ENCODE results near the gene RNASE1. TPM values are rescaled to one million over a fixed set of nuclear protein-coding genes. Genes with fewer than 3 reads are reported as not detected.
"Not testable (repeated sequence)": the region's sequence is repeated elsewhere in the genome, so short reads cannot be mapped to it uniquely, and the experiment has no call there.

RNASE1 gene
- total RNA-seq, 1 experiment from 2014 or later, result 1.6 TPM

DNA sequence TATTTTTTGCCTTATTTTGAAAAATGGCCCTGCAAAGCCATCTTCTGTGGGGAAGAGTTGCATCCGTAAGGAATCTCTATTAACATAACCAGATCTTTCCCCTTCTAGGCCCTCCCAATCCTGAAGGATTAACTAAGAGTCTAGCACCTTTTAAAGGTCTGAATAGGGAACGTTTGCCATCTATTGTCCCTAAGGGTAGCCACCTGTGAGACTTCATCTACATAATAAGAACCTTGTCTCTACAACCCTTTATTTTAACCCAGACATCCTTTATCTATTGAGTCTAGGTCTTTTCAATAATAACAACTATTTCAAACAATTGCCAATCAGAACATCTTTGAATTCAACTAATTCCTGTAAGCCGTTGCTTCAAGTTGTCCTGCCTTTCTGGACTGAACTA, 30.0 kb downstream of the RNASE1 start:
- no peak for DNase-seq (ENCODE audit: low read depth)

GRCh38 chr14:20769421-20769820, 33.2 kb downstream of the RNASE1 start:
- DNase-seq (ENCODE audit: low read depth), result no peak

GRCh38 chr14:20768593-20768892, 34.1 kb downstream of the RNASE1 start:
- DNase-seq (ENCODE audit: low read depth), result no peak

DNA sequence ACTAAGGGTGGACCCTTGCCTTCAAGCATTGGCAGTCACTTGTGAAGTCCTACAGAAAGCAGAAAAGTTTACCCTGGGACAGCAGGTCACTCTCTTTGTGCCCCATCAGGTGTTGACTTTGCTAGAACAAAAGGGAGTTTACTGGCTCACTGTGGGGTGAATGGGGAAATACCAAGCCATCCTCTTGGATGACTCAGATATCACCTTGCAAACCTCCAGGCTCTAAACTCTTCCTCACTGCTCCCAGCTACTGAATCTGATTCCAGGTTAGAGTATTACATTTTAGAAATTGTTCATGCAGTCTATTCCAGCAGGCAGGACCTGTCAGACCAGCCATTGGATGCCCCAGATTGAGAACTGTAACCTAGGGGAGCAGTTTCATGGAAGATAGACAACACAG, 41.7 kb downstream of the RNASE1 start:
- DNase-seq (ENCODE audit: low read depth), result no peak

DNA sequence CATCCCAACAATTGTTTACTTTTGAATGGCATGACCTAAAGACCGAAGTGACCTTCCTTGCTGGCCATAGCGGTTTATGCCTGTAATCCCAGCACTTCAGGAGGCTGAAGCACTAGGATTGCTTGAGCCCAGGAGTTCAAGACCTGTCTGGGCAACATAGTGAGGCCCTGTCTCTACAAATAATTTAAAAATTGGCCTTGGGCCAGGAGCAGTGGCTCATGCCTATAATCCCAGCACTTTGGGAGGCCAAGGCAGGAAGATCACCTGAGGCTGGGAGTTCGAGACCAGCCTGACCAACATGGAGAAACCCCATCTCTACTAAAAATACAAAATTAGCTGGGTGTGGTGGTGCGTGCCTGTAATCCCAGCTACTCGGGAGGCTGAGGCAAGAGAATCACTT, 43.2 kb downstream of the RNASE1 start:
- not testable (repeated sequence) for DNase-seq (ENCODE audit: low read depth)

DNA sequence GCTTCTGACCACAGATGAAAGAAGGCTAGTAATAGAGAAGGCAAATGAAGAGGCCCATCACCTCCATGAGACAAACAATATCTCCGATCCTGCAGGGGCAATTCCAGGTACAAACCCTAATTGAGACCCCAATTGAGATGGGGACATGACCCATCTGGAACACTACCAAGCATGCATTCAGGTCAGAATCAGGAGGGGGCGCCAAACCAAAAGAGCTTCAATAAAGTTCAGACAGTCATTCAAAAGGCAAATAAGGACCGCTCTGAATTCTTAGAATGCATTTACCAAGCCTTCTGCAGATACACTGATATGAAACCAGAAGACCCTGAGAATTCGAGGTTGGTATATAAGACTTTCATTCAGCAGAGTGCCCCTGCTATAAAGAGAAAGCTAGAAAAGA, 44.7 kb downstream of the RNASE1 start:
- DNase-seq (ENCODE audit: low read depth), result no peak

GRCh38 chr14:20755037-20755436, 47.6 kb downstream of the RNASE1 start:
- no peak for DNase-seq (ENCODE audit: low read depth)

- no peak for DNase-seq (ENCODE audit: low read depth)
These were observed 48.3 kb downstream of the RNASE1 start for GRCh38 chr14:20754308-20754707.

DNA sequence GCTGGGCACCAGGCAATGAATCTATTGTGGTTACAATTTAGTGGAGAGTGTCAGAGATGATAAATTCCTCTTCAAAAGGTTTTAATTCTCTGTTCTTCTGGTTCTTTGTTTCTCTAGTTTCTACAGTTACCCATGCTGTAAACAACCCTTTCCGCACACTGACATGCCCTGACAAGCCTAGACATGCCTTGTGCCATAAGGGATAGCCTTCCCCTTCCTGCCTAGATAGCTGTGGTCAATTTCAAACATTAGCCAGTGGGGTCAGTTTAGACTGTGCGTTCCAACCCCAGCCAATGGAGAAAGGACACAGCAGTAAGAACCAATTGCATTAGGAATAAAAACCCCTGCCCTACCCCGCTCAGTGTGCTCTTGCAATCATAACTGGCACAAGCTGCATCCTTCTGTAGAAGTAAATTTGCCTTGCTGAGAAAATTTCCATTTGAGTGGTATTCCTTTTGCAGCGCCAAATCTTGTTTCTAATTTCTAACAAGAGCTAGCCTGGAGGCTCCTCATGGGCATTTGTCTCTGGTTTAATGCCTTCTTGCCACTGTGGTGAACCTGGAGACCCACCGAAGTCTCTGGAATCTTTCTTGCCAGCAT, 50.6 kb downstream of the RNASE1 start:
- no peak for DNase-seq (ENCODE audit: low read depth)

Other genes starting within 250 kb of the RNASE1 start
- not detected in 2 replicates for gene RNASE9, start 241.8 kb downstream of the RNASE1 start, total RNA-seq (2014; rRNA removed; shearing (Covaris generic))
- gene RNASE11, start 214.8 kb downstream of the RNASE1 start, total RNA-seq (2014; rRNA removed; shearing (Covaris generic)), result not detected in 2 replicates
- not detected in 2 replicates for gene RNASE12, start 211.5 kb downstream of the RNASE1 start, total RNA-seq (2014; rRNA removed; shearing (Covaris generic))
- gene OR6S1, start 161.2 kb downstream of the RNASE1 start, total RNA-seq (2014; rRNA removed; shearing (Covaris generic)), result not detected in 2 replicates
- 12.1 and 13.3 TPM in 2 replicates for gene RNASE4, start 118.3 kb downstream of the RNASE1 start, total RNA-seq (2014; rRNA removed; shearing (Covaris generic))
- gene ANG, start 114.1 kb downstream of the RNASE1 start, total RNA-seq (2014; rRNA removed; shearing (Covaris generic)), result 2.8 and 3.0 TPM in 2 replicates
- gene EDDM3A, start 57.0 kb downstream of the RNASE1 start, total RNA-seq (2014; rRNA removed; shearing (Covaris generic)), result not detected in 2 replicates
- gene EDDM3B, start 34.4 kb downstream of the RNASE1 start, total RNA-seq (2014; rRNA removed; shearing (Covaris generic)), result not detected in 2 replicates
- not detected in 2 replicates for gene RNASE6, start 21.6 kb downstream of the RNASE1 start, total RNA-seq (2014; rRNA removed; shearing (Covaris generic))
- not detected in 2 replicates for gene RNASE3, start 88.5 kb upstream of the RNASE1 start, total RNA-seq (2014; rRNA removed; shearing (Covaris generic))
- gene RNASE2, start 152.6 kb upstream of the RNASE1 start, total RNA-seq (2014; rRNA removed; shearing (Covaris generic)), result not detected in 2 replicates
- 57.7 and 66.9 TPM in 2 replicates for gene METTL17, start 187.1 kb upstream of the RNASE1 start, total RNA-seq (2014; rRNA removed; shearing (Covaris generic))
- gene SLC39A2, start 196.4 kb upstream of the RNASE1 start, total RNA-seq (2014; rRNA removed; shearing (Covaris generic)), result 1.2 TPM in 1 of 2 replicates, not detected in the other
- gene NDRG2, start 222.2 kb upstream of the RNASE1 start, total RNA-seq (2014; rRNA removed; shearing (Covaris generic)), result 0.94 and 2.2 TPM in 2 replicates
- gene TPPP2, start 227.4 kb upstream of the RNASE1 start, total RNA-seq (2014; rRNA removed; shearing (Covaris generic)), result not detected in 2 replicates
- not detected in 2 replicates for gene RNASE13, start 232.0 kb upstream of the RNASE1 start, total RNA-seq (2014; rRNA removed; shearing (Covaris generic))
- gene RNASE7, start 239.5 kb upstream of the RNASE1 start, total RNA-seq (2014; rRNA removed; shearing (Covaris generic)), result not detected in 2 replicates